Measurements from ENCODE around the gene IFI16. TPM values are rescaled to one million over a fixed set of nuclear protein-coding genes. Genes with fewer than 3 reads are reported as not detected.
"Not testable (repeated sequence)": the region's sequence is repeated elsewhere in the genome, so short reads cannot be mapped to it uniquely, and the experiment has no call there.

The IFI16 gene
- total and polyA plus RNA-seq, 5 experiments from 2014 or later: 49.2 to 89.8 (median 55.2) TPM

DNA sequence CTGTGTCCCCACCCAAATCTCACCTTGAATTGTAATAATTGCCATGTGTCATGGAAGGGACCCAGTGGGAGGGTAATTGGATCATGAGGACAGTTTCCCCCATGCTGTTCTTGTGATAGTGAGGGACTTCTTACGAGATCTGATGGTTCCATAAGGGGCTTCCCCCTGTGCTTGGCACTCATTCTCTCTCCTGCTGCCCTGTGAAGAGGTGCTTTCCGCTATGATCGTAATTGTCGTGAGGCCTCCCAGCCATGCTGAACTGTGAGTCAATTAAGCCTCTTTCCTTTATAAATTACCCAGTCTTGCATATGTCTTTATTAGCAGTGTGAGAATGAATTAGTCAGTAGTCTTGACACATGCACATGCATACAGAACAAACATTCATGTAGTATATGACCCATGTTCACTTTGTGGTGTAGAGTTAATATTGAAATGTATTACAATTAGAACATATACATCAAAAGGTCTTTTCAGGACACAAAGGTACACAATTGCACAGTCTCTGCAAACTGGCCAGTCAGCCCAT, 16.9 kb upstream of the IFI16 start:
- Mint-ChIP-seq H3K27me3 (peaks cover 0 to 6% (median 3%) of the 10 kb centered on the region in 5 donors), H3K36me3 (peaks cover 0 to 24% (median 4%) of the 10 kb centered on the region in 3 donors), H3K9me3 (peaks cover 0 to 12% (median 0%) of the 10 kb centered on the region in 9 donors), H3K27ac (peak overlapping the region in 1 of 10 donors; percentile 22), H3K4me1 (peaks cover 0 to 21% (median 4%) of the 10 kb centered on the region in 4 donors), H3K4me3 (no peak overlapping the region)
- no peak for ATAC-seq
- POLR2A ChIA-PET: no interaction called here
- no peak for DNase-seq

DNA sequence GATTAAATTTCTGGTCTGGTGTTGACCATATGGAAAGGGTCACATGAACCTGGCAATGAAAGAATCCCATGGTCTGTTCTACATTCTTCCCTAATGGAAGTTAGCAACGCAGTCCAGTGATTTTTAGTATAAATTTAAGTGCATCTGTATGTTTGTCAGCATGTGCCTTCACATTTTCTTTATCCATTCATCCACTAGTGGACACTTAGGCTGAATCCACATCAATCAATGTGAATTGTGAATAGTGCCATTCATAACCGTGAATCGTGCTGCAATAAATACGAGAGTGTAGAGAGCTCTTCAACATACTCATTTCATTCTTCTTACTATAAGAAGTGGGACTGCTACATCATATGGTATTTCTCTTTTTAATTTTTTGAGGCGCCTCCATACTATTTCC, 12.7 kb upstream of the IFI16 start:
- H3K27me3 Mint-ChIP-seq: peaks cover 0 to 3% (median 0%) of the 10 kb centered on the region in 5 donors
- peaks cover 0 to 12% (median 0%) of the 10 kb centered on the region in 3 donors for H3K36me3 Mint-ChIP-seq
- POLR2A ChIA-PET: interaction anchor here (1.1 to 1.6 kb wide), 2 partner anchors 12 to 32 kb away, joined by 3 read pairs; no protein-coding TSS in a partner anchor
- H3K4me1 Mint-ChIP-seq: peaks cover 4 to 32% (median 12%) of the 10 kb centered on the region in 4 donors
- H3K27ac Mint-ChIP-seq: peak overlapping the region in 2 of 10 donors; percentile 9 to 10
- H3K9me3 Mint-ChIP-seq: peaks cover 0 to 7% (median 0%) of the 10 kb centered on the region in 9 donors
- DNase-seq (no peak), ATAC-seq (no peak)
- H3K4me3 Mint-ChIP-seq: no peak overlapping the region

DNA sequence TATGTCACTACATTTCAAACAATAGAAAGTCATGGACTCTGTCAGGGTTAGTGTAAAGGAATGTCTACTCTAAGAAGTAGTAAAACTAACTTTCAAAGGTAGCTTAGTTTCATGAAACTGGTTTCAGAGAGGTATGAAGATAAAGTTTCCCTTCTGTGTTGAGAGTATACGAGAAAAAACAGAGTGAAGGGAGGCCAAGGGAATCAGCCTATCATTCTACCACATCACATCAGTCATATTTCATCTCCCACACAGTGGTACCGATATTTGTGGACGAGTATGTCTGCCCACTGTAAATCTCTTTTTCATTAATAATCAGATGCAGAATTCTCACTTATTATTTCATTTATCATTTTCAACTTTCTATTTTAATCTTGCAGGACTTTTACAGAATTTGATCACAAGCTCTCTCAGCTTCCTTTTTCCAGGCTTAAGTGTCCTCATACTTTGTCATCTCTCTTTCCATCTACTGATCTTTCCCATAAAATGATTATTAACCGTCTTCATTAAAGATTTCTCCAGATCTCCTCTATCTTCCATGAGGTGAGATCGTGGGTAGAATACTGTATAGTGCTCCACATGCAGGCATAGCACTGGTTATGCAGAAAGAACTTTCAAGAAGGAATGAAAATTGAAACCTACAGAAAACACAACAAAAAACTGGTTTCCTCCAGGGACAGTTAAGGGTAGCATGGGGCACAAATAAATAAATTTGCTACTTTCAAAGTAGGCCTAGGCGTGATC, 11.5 kb upstream of the IFI16 start:
- H3K27ac Mint-ChIP-seq: peak overlapping the region in 3 of 10 donors; percentile 10 to 87 (median 74)
- POLR2A ChIA-PET: interaction anchor here (1.1 to 1.6 kb wide), 3 partner anchors 10 to 31 kb away, joined by 3 to 7 read pairs (median 3); partner anchors contain the start of gene IFI16
- H3K4me3 Mint-ChIP-seq: peak overlapping the region in 6 of 10 donors; percentile 7 to 46 (median 26)
- DNase-seq: no peak
- H3K4me1 Mint-ChIP-seq: peaks cover 4 to 32% (median 12%) of the 10 kb centered on the region in 4 donors
- peak; percentile 33 to 52 for ATAC-seq
- H3K27me3 Mint-ChIP-seq: peaks cover 0 to 3% (median 0%) of the 10 kb centered on the region in 5 donors
- H3K36me3 Mint-ChIP-seq: peaks cover 0 to 4% (median 0%) of the 10 kb centered on the region in 3 donors
- H3K9me3 Mint-ChIP-seq: peaks cover 0 to 3% (median 0%) of the 10 kb centered on the region in 9 donors

DNA sequence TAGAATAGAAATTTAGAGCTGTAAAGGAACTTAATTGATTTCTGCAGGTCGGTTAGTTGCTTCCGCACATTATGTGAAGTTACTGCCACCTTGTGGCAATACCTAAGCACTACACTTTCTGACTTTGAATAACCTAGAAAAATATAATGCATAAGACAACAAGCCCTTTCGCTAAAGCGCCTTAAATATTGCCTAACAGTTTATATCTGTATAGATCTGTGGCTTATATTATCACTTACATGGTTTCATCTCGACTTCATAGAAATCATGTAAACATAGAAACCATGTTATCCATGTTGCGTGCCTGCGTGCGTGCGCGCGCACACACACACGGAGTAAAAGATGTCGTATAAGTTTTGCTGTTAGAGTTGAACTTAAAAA, 10.9 kb upstream of the IFI16 start:
- ATAC-seq: peak; percentile 65 to 72
- peak overlapping the region in 5 of 10 donors; percentile 8 to 46 (median 27) for H3K4me3 Mint-ChIP-seq
- peaks cover 0 to 1% (median 0%) of the 10 kb centered on the region in 3 donors for H3K36me3 Mint-ChIP-seq
- peaks cover 0 to 3% (median 0%) of the 10 kb centered on the region in 5 donors for H3K27me3 Mint-ChIP-seq
- peak overlapping the region in 2 of 10 donors; percentile 10 to 87 for H3K27ac Mint-ChIP-seq
- peaks cover 4 to 32% (median 12%) of the 10 kb centered on the region in 4 donors for H3K4me1 Mint-ChIP-seq
- POLR2A ChIA-PET: interaction anchor here (1.3 kb wide), 1 partner anchor 11 kb away, joined by 7 read pairs; the partner anchor contains the start of gene IFI16
- DNase-seq: peak in 9 of 10 donors; percentile 4 to 72 (median 55)
- peaks cover 0 to 1% (median 0%) of the 10 kb centered on the region in 9 donors for H3K9me3 Mint-ChIP-seq

DNA sequence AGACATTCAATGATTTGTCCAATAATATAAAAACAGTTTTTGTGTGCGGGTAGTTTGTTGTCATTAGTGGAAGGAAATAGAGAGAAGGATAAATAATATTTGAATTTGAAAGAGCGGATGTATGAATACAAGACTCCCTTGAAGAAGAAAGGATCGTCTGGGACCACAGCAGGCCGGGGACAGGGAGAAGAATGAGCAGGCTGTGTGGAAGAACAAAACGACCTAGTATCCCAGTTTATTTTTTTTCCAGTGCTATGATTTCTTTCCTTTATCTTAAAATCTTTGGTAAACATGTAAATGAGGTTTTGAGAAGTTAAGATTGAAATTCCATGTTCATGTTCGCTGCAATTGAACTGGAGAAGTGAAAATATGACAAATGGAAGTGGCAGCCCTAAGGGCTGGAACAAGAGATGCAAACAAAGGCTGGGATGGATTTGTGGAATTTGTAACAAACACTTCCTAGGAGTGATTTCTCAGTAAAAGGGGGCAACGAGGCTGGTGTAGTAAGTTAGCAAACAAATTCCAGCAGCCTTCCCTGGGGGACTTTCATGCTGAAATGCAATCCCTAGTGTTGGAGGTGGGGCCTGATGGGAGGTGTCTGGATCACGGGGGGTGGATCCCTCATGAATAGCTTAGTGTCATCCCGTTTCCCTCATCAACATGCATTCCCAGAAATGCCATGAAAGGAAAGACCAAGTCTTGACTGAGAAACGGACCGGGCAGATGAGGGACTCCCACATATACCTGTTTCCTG, 10.2 kb upstream of the IFI16 start:
- POLR2A ChIA-PET: interaction anchor here (1.3 kb wide), 1 partner anchor 9 kb away, joined by 5 read pairs; no protein-coding TSS in a partner anchor

DNA sequence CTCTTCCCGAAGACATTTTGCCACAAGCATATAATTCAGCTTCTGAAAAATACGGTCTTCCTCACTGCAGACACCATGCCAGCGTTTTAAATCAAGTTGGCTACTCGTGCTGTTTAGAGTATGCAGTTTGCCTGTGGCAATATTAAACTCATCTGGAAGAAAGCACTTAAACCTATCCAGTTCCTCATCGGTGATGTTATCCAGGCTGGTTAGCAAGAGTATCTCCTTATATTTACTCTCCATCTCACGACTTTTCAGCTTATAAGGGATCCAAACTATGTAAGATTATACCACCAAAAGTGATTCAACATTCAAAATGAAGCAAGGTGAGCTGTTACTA, 9.7 kb upstream of the IFI16 start:
- DNase-seq: no peak
- H3K4me3 Mint-ChIP-seq: no peak overlapping the region
- peak overlapping the region in 1 of 10 donors; percentile 39 for H3K27ac Mint-ChIP-seq
- ATAC-seq: no peak
- POLR2A ChIA-PET: interaction anchor here (1.3 kb wide), 1 partner anchor 9 kb away, joined by 5 read pairs; no protein-coding TSS in a partner anchor
- H3K36me3 Mint-ChIP-seq: no peaks in the 10 kb centered on the region
- H3K9me3 Mint-ChIP-seq: no peaks in the 10 kb centered on the region
- H3K4me1 Mint-ChIP-seq: peaks cover 4 to 29% (median 12%) of the 10 kb centered on the region in 4 donors
- peaks cover 0 to 3% (median 0%) of the 10 kb centered on the region in 5 donors for H3K27me3 Mint-ChIP-seq

More for the DNA sequence above, 10.2 kb upstream of the IFI16 start:
- Mint-ChIP-seq H3K4me3 (no peak overlapping the region), H3K27me3 (peaks cover 0 to 3% (median 0%) of the 10 kb centered on the region in 5 donors), H3K36me3 (peaks cover 0 to 1% (median 0%) of the 10 kb centered on the region in 3 donors), H3K27ac (peak overlapping the region in 1 of 10 donors; percentile 30), H3K9me3 (no peaks in the 10 kb centered on the region), H3K4me1 (peaks cover 4 to 32% (median 12%) of the 10 kb centered on the region in 4 donors)
- DNase-seq (no peak), ATAC-seq (no peak)

GRCh38 chr1:159000625-159001024, 9.1 kb upstream of the IFI16 start:
- POLR2A ChIA-PET: interaction anchor here (1.3 kb wide), 1 partner anchor 8 kb away, joined by 5 read pairs; no protein-coding TSS in a partner anchor
- H3K9me3 Mint-ChIP-seq: no peaks in the 10 kb centered on the region
- no peaks in the 10 kb centered on the region for H3K36me3 Mint-ChIP-seq
- H3K4me1 Mint-ChIP-seq: peaks cover 4 to 31% (median 13%) of the 10 kb centered on the region in 4 donors
- DNase-seq (no peak), ATAC-seq (no peak)
- H3K27me3 Mint-ChIP-seq: peaks cover 0 to 3% (median 0%) of the 10 kb centered on the region in 5 donors
- peak overlapping the region in 1 of 10 donors; percentile 9 for H3K27ac Mint-ChIP-seq
- no peak overlapping the region for H3K4me3 Mint-ChIP-seq

- H3K27ac Mint-ChIP-seq: peak overlapping the region in 6 of 10 donors; percentile 0 to 99 (median 54)
- peaks cover 0 to 15% (median 0%) of the 10 kb centered on the region in 9 donors for H3K9me3 Mint-ChIP-seq
- POLR2A ChIA-PET: no interaction called here
- H3K4me1 Mint-ChIP-seq: peaks cover 17 to 43% (median 32%) of the 10 kb centered on the region in 4 donors
- DNase-seq: no peak
- no peaks in the 10 kb centered on the region for H3K36me3 Mint-ChIP-seq
- ATAC-seq: no peak
- no peak overlapping the region for H3K4me3 Mint-ChIP-seq
- H3K27me3 Mint-ChIP-seq: no peaks in the 10 kb centered on the region
Observed at GRCh38 chr1:159005161-159005560, 4.5 kb upstream of the IFI16 start.

GRCh38 chr1:159005676-159006075, 4.0 kb upstream of the IFI16 start:
- Mint-ChIP-seq H3K27me3 (no peaks in the 10 kb centered on the region), H3K27ac (peak overlapping the region in 9 of 10 donors; percentile 10 to 99 (median 46)), H3K4me3 (peak overlapping the region in 1 of 10 donors; percentile 13), H3K4me1 (peaks cover 18 to 42% (median 32%) of the 10 kb centered on the region in 4 donors), H3K9me3 (peaks cover 0 to 15% (median 0%) of the 10 kb centered on the region in 9 donors), H3K36me3 (no peaks in the 10 kb centered on the region)
- DNase-seq: no peak
- POLR2A ChIA-PET: no interaction called here
- no peak for ATAC-seq

GRCh38 chr1:159006210-159006807, 3.4 kb upstream of the IFI16 start:
- Mint-ChIP-seq H3K27ac (peak overlapping the region in 9 of 10 donors; percentile 3 to 99 (median 46)), H3K9me3 (peaks cover 0 to 15% (median 0%) of the 10 kb centered on the region in 9 donors), H3K4me1 (peaks cover 18 to 42% (median 32%) of the 10 kb centered on the region in 4 donors)
- ATAC-seq, DNase-seq, POLR2A ChIA-PET, H3K27me3 Mint-ChIP-seq, H3K36me3 Mint-ChIP-seq, H3K4me3 Mint-ChIP-seq: not testable (repeated sequence)

DNA sequence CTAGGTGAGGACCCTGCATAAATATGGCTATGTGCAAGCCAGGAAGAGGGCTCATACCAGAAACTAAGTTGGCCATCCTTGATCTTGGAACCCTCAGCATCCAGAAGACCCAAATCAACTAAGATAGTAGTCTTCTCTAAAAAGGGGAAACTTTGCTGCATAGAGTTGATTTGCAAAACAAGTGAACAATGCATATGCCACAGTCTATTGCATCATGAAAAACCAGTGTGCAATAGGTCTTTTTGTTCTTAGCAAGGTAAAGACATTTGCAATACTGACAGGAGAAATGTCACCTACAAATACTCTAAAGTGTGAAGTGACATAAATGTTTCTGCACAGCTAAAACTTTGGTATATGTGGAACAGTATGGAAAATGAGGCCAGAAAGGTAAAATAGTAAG, 2.0 kb upstream of the IFI16 start:
- Mint-ChIP-seq H3K27ac (peak overlapping the region in 8 of 10 donors; percentile 8 to 99 (median 48)), H3K27me3 (no peaks in the 10 kb centered on the region), H3K4me1 (peaks cover 23 to 54% (median 37%) of the 10 kb centered on the region in 4 donors), H3K36me3 (no peaks in the 10 kb centered on the region), H3K4me3 (peak overlapping the region in 4 of 10 donors; percentile 8 to 33 (median 22)), H3K9me3 (peaks cover 0 to 15% (median 0%) of the 10 kb centered on the region in 9 donors)
- POLR2A ChIA-PET: interaction anchor here (1.4 kb wide), 1 partner anchor 7 kb away, joined by 5 read pairs; no protein-coding TSS in a partner anchor
- no peak for ATAC-seq
- DNase-seq: no peak
